GM19238 (cell line): ENCODE data around the gene BRMS1.

ENCODE experiments used
- DNase-seq: peaks from one replicate; pipeline ENCODE4 v3.0.0; 2011; ENCODE audit warnings: low spot score; ENCODE audit not compliant: insufficient read length

Gene BRMS1

GRCh38 chr11:66287889-66288670 is 56.8 kb downstream of the BRMS1 start:
- no peak for DNase-seq
